PC-3 (cell line): ENCODE measurements around the gene AFF3.

Experiments used
- EZH2 ChIP-seq: fragments of 300-600 bp; sonication (generic); IDR thresholded peaks from one replicate; pipeline ENCODE4 v1.6.1; 2017; ENCODE audit warnings: antibody characterized with exemption, mild to moderate bottlenecking, low read length; ENCODE audit not compliant: unreplicated experiment
- EZH2phosphoT487 ChIP-seq: fragments of 300-600 bp; sonication (generic); IDR thresholded peaks from 2 replicates; pipeline ENCODE4 v1.6.1; 2018; ENCODE audit warnings: mild to moderate bottlenecking, antibody characterized with exemption, low read length, borderline replicate concordance
- TF ChIP-seq, protein P1 (sequence below): fragments of 300-600 bp; sonication (generic); conservative IDR thresholded peaks from 2 replicates; pipeline ENCODE4 v1.5.1; 2017; ENCODE audit warnings: antibody characterized with exemption, low read depth, mild to moderate bottlenecking, low read length

DNA sequence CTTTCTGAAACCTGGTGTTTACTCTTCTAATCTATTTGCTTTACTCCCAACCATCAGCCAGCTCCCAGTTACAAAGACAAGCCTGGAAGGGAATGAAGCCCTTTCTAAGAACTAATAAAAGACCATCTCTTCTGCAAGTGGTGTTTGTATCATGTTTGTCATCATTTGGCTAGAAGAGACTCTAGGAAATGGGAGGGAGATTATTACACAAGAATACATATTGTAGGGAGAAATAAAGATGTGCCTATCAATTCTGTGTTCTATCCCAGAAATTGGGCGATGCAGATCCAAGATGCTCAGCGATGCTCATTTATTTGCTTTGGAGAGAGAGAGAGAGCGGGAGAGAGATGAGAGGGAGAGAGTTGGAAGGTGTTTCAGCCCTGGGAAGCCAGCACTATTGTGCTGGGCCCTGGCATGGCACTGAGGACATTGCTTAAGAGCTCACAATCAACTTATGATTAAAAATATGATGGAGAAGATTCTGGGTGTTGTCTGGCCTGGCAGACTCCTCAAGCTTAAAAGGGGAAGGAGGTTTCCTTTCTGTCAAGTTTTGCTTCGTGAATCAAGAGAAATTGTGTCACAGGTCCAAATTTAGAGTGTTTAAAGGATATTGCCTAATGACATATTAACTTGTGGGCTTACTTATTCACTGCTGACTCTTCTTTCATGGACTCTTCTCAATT lies 41.8 kb upstream of the AFF3 start:
- TF ChIP-seq, protein P1, sequence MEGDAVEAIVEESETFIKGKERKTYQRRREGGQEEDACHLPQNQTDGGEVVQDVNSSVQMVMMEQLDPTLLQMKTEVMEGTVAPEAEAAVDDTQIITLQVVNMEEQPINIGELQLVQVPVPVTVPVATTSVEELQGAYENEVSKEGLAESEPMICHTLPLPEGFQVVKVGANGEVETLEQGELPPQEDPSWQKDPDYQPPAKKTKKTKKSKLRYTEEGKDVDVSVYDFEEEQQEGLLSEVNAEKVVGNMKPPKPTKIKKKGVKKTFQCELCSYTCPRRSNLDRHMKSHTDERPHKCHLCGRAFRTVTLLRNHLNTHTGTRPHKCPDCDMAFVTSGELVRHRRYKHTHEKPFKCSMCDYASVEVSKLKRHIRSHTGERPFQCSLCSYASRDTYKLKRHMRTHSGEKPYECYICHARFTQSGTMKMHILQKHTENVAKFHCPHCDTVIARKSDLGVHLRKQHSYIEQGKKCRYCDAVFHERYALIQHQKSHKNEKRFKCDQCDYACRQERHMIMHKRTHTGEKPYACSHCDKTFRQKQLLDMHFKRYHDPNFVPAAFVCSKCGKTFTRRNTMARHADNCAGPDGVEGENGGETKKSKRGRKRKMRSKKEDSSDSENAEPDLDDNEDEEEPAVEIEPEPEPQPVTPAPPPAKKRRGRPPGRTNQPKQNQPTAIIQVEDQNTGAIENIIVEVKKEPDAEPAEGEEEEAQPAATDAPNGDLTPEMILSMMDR, result no peak
- TF ChIP-seq EZH2phosphoT487, result no peak
- TF ChIP-seq EZH2, result no peak
